HG02870 (cell line): ENCODE results near the gene COBLL1.

Source experiments
- ATAC-seq: cut with Tn5 transposase; IDR thresholded peaks from one replicate; pipeline ENCODE4 v1.9.1; 2021; ENCODE audit warnings: mild to moderate bottlenecking, moderate library complexity; ENCODE audit not compliant: unreplicated experiment

The COBLL1 gene

DNA sequence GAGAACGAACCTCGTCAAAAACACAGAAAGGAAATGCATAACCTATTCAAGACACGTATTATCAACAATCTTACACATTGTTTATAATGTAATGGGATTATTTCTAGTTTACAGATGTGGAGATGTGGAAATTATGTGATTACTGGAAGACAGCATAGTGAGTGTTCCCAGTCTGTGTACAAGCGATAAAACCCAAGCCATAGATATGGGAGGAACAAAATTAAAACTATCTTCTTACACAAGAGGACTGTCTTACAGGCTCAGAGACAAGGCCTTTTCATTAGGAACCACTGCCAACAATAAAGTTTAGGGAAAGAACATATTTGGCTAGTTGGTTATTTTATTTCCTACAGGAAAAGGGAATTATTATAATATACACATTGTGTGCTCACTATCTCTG lies 20.3 kb downstream of the COBLL1 start:
- no peak for ATAC-seq

DNA sequence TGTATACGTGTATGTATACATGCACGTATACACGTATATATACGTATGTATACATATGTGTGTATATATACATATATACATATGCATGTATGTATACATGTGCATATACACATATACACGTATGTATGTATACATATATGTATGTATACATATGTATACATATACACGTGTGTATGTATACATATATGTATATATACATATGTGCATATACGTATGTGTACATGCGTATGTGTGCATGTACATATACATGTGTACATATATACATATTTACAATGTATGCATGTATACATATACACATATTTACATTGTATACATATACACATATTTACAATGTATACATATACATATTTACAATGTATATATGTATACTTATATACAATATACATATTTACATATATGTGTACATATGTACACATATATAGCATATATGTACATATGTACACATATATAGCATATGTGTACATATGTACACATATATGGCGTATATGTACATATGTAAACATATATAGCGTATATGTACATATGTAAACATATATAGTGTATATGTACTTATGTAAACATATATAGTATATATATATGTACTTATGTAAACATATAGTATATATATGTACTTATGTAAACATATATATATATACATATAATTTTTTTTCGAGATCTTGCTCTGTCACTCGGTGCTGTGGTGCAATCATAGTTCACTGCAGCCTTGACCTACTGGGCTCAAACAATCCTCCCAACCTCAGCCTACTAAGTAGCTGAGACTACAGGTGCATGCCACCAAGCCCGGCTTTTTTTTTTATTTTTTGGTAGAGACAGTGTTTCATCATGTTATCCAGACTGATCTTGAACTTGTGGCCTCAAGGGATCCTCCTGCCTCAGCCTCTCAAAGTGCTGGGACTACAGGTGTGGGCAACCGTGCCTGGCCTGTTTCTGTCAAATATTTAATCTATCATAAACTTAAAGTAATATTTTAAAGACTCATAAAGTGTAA lies 23.2 kb downstream of the COBLL1 start:
- no peak for ATAC-seq

DNA sequence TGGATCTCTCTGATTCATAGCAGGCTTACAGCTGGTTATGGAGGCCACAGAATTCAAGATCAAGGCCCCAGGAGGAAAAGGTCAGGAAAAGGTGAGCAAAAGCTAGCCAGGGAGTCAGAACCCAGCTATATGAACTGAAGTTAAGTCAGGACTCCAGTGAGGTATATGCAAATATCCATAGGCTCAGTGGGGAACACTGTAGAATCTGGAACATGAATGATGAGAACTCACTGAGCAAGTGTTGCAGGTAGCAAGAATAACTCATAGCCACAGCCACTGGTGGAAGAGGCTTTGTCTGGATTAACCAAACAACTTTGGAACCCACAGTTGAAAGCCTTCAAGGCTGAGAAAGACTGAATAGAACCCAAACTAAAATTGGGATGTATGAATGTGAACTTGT lies 24.7 kb downstream of the COBLL1 start:
- ATAC-seq: no peak

DNA sequence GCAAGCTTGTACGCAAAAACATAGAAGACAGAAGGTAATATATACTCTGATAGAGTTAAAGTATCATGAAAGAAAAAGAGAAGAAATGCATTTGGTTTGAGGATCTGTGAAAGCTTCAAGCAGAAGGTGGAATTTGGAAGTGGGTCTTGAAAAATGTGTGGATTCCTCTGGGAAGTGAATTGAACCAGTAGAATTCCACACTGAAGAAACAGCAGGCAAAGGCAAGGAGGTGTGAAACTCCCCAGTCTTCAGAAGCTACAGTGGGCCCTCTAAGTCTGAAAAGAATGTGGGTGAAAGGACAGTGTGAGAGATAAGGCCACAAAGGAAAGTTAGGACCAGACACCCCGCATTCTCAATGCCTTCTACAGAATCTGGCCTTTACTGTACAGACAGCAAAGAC lies 25.6 kb downstream of the COBLL1 start:
- no peak for ATAC-seq

DNA sequence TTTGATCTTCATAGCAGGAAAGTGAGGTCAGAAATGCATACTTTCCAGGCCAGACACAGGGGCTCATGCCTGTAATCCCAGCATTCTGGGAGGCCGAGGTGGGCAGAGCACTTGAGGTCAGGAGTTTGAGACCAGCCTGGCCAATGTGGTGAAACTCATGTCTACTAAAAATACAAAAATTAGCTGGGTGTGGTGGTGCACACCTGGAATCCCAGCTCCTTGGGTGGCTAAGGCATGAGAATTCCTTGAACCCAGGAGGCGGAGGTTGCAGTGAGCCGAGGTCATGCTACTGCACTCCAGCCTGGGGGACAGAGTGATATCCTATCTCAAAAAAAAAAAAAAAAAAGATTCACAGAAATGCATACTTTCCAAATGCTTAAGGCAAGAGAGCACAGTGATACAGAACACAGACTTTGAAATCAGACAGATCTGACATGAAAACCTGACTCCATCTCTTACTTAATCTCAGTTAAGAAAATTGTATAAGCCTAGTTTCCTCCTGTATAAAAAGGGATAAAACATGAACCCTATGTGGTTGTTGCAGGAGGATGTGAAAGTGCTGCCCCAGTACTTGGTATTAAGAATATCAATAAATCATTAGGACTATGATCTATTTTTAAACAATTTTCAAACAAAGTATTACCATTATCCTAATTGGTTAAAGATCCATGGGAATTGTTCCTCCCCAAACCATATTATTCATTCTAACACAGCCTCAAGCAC lies 26.4 kb downstream of the COBLL1 start:
- ATAC-seq: no peak

DNA sequence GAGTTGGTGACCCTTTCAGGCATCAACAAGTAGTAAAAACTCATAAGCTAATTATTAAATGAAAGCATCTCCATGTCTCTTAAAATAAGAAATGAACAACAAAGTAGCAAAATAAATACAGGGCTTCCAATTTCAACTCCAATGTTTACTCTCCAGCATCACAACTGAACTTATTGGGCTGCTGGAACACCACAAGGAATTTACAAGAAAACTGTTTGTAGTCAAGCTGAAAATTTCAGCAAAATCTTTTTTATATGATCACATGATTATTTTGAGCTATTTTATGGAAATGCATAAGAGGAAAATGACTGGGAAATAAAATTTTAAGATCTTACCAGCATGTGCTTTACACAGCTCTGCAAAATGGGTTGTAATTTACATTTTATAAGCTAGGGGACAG lies 28.1 kb downstream of the COBLL1 start:
- no peak for ATAC-seq

DNA sequence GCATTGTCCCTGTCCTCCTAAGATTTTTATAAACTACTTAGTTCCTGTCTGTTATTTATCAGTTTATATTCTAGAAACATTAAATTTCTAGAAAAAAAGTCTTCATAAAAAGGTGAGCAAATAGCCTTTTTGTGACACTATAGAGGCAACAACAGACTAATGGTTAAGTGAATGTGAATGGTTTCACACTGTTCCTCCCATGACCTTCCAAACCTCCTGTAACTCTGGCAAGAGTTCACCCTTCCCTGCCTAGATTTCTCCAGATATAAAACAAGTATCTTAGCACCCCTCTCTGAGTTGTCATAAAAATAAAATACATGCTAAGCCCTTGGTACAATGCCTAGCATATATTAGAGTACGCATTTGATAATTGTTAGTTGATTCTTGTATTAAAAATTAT lies 29.2 kb downstream of the COBLL1 start:
- no peak for ATAC-seq

DNA sequence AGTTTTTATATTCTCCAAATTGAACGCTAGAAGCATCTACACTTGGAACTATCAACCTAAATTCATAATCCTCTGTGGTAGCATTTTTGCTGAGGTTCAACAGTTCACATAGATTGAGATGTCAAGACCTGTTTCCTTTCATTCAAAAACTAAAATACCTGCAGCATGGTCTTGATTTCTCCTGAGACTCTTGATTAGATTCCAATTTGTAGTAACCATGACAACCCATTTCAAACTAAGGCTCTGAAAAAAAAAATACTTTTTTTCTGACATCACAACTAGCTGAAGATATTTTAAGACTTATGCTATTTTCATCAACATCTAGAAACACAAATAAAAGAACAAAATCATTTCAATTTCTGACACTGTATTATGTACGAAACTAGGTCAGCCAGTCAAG lies 29.8 kb downstream of the COBLL1 start:
- no peak for ATAC-seq

DNA sequence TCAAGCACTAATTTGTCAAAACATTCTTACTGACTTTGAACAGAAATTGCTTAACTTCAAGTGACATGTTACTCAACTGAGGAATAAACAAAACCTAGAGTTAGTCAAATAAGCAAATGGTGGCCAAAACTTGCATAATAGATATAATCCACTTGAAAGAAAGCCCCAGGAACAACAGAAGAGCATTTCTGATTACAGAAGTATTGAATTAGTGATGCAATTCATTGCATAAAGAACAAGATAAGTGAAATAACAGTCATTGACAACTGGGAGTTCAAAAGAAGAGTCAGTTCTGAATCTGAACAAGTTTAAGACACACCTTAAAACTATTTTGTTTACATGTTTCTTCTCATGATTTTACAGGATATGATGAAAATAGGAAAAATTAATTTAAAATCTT lies 30.8 kb downstream of the COBLL1 start:
- no peak for ATAC-seq

DNA sequence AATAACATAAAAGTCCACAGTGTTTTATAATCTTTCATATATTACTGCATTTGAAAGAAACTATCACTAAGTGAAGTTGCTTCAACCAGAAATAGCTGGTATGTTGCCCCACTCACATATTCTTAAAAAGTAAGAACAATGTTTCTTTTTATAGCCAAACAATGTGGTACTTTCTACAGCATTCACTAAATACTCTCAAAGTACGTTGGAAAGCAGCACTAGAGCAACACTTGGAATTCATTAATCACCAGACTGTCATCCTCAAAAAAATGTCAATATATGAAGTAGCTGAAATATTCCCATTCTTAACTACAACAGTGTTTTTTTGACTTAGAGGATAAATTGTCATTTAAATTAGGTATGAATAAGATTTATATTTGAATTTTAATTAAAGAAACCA lies 32.8 kb downstream of the COBLL1 start:
- no peak for ATAC-seq

DNA sequence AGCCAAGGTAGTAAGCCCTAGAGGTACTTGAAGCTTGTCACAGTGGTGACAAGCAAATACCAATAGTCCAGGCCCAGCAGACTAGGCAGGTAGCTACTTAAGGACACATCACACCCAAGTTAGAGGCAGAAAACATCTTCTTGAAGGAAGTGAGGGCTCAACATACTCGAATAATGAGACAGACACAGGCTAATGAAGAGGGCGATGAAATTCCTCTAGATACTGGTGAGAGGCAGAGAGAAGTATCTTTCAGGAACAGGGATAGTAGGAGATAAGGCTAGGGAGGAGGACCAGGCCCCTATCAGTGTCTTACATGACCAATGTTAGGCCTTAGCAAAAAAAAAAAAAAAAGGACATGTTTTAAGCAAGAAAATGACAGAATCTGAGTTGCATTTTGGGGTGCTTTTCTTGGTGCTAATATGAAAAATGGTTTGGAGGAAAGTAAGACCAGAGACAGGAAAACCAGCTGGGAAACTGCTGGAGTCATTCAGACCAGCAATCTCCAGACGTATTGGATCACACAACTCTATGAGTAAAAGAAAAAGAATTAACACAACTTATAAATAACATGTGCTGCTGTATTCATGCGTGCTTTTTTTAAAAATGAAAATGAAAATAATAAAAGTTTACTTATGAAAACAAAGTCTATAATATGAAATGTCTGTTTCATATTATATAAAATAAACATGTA lies 37.7 kb downstream of the COBLL1 start:
- ATAC-seq: no peak

DNA sequence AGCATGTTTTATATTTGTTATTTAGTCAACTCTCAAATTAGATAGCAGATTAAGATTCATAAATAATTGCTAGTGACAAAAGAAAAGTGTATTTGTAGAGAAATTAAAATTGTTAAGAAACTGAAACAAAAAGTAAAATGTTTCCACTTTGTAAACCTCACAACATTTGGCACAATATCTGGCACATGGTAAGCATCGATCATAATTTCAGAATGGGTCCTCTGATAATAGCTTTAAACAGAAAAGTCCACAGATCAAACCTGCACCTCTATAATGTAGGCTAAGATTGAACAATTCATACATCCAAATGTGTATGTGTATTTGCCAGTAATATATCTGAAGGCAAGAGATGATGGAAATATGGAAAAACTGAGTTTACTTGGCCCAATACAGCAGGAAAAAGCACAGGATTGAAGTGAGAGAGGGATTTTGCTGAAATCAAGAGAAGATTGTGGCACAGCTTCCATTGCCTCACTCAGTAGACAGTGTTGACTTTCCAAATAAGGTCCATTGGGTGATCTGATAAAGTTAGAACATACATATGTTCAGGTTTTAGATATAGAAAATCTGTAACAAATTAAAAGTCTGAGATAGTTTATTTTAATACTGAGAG lies 39.4 kb downstream of the COBLL1 start:
- no peak for ATAC-seq

DNA sequence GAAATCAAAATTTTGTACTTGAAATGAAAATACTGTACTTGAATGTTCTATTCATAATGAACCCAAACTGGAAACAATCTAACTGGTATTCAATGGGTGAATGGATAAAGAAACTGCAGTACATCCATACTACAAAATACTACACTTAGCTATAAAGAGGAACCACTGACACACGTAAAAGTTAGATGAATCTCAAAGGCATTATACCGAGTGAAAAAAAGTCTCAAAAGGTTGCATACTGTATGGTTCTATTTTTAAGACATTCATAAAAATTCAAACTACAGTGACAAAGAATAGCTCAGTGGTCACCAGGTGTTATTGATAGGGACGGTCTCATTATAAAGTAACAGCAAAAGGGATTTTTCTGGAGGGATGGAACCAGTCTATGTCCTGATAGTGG lies 41.1 kb downstream of the COBLL1 start:
- ATAC-seq: no peak

DNA sequence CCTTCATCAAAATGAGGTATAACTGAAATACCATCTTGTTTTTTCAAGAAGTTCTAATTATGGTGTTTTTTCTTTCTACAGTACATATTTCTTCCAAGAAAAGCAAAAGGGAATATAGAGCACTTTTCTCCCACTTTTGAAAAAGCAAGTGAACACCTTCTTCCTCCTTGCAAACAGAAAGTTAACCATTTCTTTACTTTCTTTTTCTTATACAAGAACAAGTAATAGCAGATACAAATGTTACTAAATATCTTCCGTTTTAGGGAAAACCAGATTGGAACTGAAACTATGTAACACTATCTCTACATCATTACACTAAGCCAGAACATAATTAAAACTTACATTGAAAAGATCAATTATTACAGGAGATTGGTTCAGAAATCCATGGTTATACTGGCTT lies 44.0 kb downstream of the COBLL1 start:
- no peak for ATAC-seq

DNA sequence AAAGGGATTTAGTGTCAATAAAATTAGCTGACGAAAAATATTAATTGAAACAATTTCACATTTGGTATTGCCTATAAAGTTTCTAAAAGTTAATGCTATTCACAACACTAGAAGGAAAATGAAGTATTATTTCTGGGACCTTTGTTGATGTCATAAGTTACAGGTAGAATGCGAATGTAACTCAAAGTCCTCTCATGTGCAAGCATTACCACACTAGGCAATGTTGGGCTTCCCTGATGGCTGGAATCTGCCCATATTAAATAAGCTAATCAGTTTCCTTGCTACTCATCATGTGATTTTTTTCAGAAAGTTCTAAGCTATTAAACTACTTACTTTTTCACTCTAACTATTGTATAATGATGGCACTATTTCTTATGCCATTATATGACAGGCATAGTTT lies 44.6 kb downstream of the COBLL1 start:
- ATAC-seq: no peak

DNA sequence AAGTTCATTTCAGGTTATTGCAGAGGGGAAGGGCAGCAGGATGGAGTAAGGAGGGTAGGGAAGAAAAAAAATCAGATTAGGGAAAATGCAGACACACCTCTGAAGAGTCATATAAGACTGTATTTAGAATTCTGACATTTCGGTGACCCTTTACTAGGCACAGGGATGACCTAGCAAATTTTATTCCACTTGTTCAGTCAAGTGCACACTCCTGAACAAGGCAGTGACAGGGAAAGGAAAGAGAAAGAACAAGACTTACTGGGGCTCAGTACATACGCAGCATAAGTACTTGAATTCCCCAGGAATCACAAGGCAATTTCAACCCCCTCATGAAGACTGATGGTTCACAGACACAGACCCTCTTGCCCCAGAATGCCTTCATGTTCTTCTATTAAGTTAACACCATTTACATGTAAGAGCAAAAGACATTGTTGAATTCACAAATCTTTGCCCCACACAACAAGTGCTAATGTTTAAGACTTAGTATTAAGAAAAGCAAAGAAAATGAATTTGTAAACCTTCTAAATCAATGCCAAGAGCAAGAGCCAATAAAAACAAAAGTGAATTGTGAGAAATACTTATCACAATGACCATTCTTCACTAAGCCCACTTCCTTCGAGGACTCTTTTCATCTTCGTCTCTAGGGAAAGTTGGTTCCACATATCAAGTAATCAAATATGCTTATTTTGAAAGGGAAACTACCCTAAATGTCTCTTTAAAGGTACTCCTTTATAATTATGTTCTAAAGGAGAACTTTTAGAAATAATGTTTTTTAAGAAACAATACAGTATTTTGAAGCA lies 47.0 kb downstream of the COBLL1 start:
- no peak for ATAC-seq

DNA sequence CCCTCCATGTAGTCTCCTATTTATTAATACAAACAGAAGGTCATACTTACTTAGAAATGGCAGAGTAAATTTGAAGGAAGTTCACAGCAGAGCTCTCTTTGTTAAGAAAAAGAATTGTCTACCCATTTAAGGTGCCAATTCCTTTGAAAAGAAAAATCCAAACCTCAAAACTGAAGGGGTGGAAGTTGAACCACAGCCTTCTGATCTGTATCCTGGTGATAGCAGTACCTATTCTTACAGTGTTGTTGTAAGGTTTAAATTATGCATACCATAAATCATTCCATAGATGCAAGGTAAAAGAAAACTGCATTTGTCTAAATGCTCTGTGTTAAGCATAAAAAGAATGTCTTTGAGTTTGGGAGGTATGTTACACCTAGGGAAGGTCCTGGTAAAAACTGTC lies 47.6 kb downstream of the COBLL1 start:
- no peak for ATAC-seq

DNA sequence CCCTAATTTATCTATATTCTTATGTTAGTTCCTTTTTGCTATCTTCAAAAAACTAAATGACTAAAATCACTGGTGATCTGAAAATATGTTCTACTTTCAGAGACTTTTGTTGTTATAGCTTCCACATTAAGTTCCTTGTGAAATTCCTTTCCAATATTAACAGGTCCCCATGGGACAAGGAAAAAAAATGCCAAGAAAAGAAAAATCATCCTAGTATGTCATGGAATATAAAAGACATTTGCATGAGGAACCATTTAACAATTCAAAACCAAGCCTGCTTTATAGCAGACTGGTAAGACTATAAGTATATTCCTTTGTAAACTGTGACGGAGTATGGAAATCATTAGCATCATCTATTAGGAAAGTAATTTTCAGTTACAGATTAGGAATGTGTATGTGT lies 48.1 kb downstream of the COBLL1 start:
- ATAC-seq: no peak

DNA sequence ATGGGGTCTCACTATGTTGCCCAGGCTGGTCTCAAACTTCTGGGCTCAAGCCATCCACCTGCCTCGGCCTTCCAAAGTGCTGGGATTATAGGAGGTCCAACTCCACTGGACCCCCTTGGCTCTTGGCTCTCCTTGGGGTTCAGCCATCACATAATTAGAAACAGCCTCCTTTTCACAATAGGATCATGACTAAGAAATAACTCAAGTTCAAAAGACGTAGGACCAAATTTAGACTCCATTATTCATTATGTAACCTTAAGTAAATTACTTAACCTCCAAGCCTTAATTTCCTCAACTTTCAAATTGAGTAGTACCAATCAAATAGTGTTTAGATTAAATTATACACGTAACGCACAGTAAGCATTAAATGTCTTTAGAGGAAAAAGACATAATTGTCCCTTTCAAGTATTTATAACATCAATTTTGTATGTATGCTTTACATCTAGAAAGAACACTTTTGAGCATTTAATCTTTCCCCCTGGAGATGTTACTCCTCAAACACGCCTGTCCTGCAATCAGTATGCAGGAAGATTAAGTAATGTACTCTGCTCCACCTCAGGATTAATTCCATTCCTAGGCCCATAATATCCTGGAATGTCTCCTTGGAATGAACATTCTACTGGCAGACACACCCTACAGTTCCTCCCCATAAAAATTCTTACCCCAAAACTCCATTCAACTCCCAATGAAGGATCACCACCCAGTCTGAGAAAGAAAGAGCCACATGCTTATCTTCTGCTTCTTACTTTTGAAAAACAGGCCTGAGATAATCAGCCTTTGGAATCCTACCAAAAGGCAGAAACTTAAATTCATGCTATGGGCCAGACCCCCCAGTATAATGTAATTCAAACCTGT lies 49.1 kb downstream of the COBLL1 start:
- ATAC-seq: no peak
